ENCODE data around the gene SPATA13.

DNA sequence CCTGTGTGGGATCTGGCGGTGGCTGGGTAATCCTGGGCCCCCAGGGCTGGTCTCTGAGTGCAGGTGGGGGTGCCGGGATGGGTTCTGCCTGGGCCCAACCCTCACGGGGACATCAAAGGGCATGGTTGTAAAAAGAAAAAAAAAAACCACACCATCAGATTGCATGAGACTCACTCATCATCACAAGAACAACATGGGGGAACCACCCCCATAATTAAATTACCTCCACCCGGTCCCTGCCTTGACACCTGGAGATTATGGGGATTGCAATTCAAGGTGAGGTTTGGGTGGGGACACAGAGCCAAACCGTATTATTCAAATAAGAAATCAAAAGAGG is 163.2 kb downstream of the SPATA13 start:
- TF ChIP-seq EZH2 (IDR thresholded peaks at IDR 0.05; ENCODE audit: insufficient read depth, poor library complexity, severe bottlenecking) (no peak), EZH2phosphoT487 (IDR thresholded peaks at IDR 0.05; ENCODE audit: insufficient read depth, low read depth) (no peak)

Data from GM23248 (cell line).